HEK293T (cell line): ENCODE measurements around the gene PYGB.

ENCODE experiments used
- CTCF ChIA-PET: fragments of 350-600 bp; formaldehyde crosslinking; extraction: SDS; loops from one replicate; lab custom pipeline; 2021; ENCODE audit warnings: antibody characterized with exemption, inconsistent platforms; lab: Yijun Ruan, JAX
- POLR2A ChIA-PET: fragments of 350-600 bp; formaldehyde crosslinking; extraction: SDS; loops from one replicate; lab custom pipeline; 2020; ENCODE audit warnings: antibody characterized with exemption, inconsistent platforms; lab: Yijun Ruan, JAX
- DNase-seq: peaks from one replicate; pipeline ENCODE4 v3.0.0; 2012; ENCODE audit warnings: mixed read lengths; ENCODE audit errors: extremely low spot score
- ARNT ChIP-seq: fragments of 450-650 bp; IDR thresholded peaks from 2 replicates; pipeline ENCODE4 v1.6.1; 2017; ENCODE audit warnings: mild to moderate bottlenecking
- BHLHE40 ChIP-seq: fragments of 450-650 bp; IDR thresholded peaks from 2 replicates; pipeline ENCODE4 v1.6.1; 2016; ENCODE audit warnings: mild to moderate bottlenecking, moderate library complexity, borderline replicate concordance
- CTBP1 ChIP-seq: fragments of 450-650 bp; IDR thresholded peaks from 2 replicates; pipeline ENCODE4 v1.6.1; 2016; ENCODE audit warnings: borderline replicate concordance
- ELF4 ChIP-seq: fragments of 450-650 bp; IDR thresholded peaks from 2 replicates; pipeline ENCODE4 v1.6.1; 2017; ENCODE audit warnings: antibody characterized with exemption
- FOXA1 ChIP-seq: fragments of 450-650 bp; IDR thresholded peaks from 2 replicates; pipeline ENCODE4 v1.6.1; 2016; ENCODE audit warnings: mild to moderate bottlenecking
- FOXK2 ChIP-seq: fragments of 450-650 bp; IDR thresholded peaks from 2 replicates; pipeline ENCODE4 v1.6.1; 2016; ENCODE audit warnings: mild to moderate bottlenecking
- FOXM1 ChIP-seq: fragments of 450-650 bp; IDR thresholded peaks from 2 replicates; pipeline ENCODE4 v1.6.1; 2017; ENCODE audit warnings: mild to moderate bottlenecking, borderline replicate concordance
- HDGF ChIP-seq: fragments of 450-650 bp; IDR thresholded peaks from 2 replicates; pipeline ENCODE4 v1.6.1; 2017; ENCODE audit warnings: antibody characterized with exemption, borderline replicate concordance
- L3MBTL2 ChIP-seq: fragments of 450-650 bp; conservative IDR thresholded peaks from 2 replicates; pipeline ENCODE4 v1.6.1; 2016; ENCODE audit warnings: mild to moderate bottlenecking
- LEF1 ChIP-seq: fragments of 450-650 bp; IDR thresholded peaks from 2 replicates; pipeline ENCODE4 v1.6.1; 2017; ENCODE audit warnings: mild to moderate bottlenecking, borderline replicate concordance
- NFRKB ChIP-seq: fragments of 450-650 bp; IDR thresholded peaks from 2 replicates; pipeline ENCODE4 v1.6.1; 2016; ENCODE audit warnings: mild to moderate bottlenecking, moderate library complexity
- SP1 ChIP-seq: fragments of 450-650 bp; IDR thresholded peaks from 2 replicates; pipeline ENCODE4 v1.6.1; 2017
- SUZ12 ChIP-seq: fragments of 450-650 bp; IDR thresholded peaks from 2 replicates; pipeline ENCODE4 v1.6.1; 2016; ENCODE audit warnings: mild to moderate bottlenecking
- TARDBP ChIP-seq: fragments of 450-650 bp; IDR thresholded peaks from 2 replicates; pipeline ENCODE4 v1.6.1; 2016
- ZNF384 ChIP-seq: fragments of 450-650 bp; IDR thresholded peaks from 2 replicates; pipeline ENCODE4 v1.6.1; 2016
- TF ChIP-seq, protein P1 (sequence below): fragments of 450-650 bp; IDR thresholded peaks from 2 replicates; pipeline ENCODE4 v1.6.1; 2016

Gene PYGB

DNA sequence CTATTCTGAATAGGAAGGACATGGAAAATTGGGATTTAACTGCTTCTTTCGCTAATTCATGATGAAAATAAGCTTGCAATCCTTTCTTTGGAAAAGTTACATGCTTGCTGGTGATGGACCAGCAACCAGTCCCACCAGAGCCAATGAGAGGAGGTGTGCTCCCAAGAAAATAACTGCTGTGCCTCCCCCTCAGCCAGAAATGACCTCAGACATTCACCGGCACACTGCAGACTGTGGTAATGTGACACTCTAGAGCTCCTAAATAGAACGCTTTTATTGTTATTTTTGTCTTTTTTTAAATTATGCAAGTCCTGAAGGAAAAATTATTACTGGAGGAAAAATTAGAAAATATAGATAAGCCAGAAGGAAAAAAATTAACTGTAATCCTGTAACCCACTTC is 2.6 kb downstream of the PYGB start:
- DNase-seq = peak; percentile 65
- CTCF ChIA-PET = interaction anchor here (1.2 kb wide), 1 partner anchor 149 kb away, joined by 4 read pairs; no protein-coding TSS in a partner anchor
- TF ChIP-seq FOXM1 = no peak
- TF ChIP-seq, protein P1, sequence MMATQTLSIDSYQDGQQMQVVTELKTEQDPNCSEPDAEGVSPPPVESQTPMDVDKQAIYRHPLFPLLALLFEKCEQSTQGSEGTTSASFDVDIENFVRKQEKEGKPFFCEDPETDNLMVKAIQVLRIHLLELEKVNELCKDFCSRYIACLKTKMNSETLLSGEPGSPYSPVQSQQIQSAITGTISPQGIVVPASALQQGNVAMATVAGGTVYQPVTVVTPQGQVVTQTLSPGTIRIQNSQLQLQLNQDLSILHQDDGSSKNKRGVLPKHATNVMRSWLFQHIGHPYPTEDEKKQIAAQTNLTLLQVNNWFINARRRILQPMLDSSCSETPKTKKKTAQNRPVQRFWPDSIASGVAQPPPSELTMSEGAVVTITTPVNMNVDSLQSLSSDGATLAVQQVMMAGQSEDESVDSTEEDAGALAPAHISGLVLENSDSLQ = peak; percentile 20; the same call in 1 of the 2 replicates
- POLR2A ChIA-PET = interaction anchor here (1.3 kb wide), 2 partner anchors 55 to 291 kb away, joined by 3 to 5 read pairs; partner anchors contain the start of gene ENTPD6

DNA sequence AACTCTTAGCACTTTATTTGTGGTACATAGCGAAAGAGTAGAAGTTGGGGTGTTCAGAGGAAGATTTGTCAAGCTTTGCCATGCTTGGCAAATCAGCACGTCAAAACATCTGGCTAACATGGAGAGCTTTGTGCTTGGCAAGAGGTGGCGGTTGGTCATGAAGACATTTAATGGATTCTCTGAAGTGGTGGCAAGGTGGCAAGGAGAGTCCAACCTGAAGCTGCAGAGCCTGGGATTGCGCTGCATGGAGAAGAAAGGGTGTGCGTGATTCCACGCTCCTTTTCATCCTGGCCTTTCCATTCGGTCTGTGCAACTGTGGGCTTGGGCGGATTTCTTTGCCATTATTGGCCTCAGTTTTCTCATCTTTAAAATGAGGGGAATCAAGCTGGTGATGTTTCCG is 3.1 kb downstream of the PYGB start:
- ChIA-PET CTCF (interaction anchor here (1.2 kb wide), 1 partner anchor 148 kb away, joined by 4 read pairs; no protein-coding TSS in a partner anchor), POLR2A (interaction anchor here (0.9 to 1.3 kb wide), 3 partner anchors 56 to 290 kb away, joined by 3 to 5 read pairs (median 3); partner anchors contain the start of gene ENTPD6)
- no peak for TF ChIP-seq ZNF384
- no peak for TF ChIP-seq L3MBTL2
- TF ChIP-seq ARNT = no peak
- no peak for DNase-seq

DNA sequence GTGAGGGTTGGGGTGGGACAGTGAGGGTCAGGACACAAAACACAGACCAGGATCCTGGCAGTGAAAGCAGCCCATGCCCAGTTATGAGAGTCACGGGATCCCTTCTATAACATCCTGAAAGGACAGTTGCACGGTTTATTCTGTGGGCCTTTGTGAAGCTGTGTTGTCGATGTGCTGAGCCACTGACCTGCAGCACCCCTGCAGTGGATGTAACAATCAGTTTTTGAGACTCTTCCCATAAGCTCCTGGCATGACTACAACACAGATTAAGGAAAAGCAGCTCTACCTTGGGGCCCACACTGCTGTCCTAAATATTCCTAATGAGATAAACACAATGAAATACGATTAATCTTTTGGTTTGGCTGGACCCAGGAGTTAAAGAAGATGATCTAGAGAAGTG is 3.7 kb downstream of the PYGB start:
- TF ChIP-seq TARDBP (no peak), BHLHE40 (no peak), CTBP1 (no peak), FOXM1 (no peak), FOXK2 (no peak), ELF4 (no peak), L3MBTL2 (no peak), LEF1 (no peak), ARNT (no peak), ZNF384 (no peak), SP1 (no peak), FOXA1 (no peak), NFRKB (no peak), HDGF (no peak)
- TF ChIP-seq, protein P1 = no peak

DNA sequence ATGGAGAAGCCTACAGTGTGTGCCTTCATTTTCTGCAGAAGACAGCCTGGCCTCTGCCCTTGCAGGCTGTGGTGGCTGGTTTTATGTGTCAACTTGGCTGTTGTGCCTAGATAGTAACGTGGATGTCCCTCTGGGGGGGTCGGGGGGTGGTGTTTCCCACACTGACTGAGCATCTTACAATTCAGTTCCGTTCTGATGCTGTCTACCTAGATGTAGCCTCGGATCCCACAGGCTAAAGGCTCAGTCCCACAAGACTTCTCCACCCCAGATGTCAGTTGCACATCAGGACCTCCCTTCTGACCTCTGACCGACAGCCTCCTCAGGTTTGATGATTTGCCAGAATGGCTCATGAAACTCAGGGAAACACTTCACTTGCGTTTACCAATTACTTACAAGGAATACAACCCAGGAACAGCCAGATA is 4.4 kb downstream of the PYGB start:
- ChIA-PET CTCF (interaction anchor here (1.1 kb wide), 1 partner anchor 43 kb away, joined by 4 read pairs; no protein-coding TSS in a partner anchor), POLR2A (interaction anchor here (0.9 kb wide), 1 partner anchor 57 kb away, joined by 3 read pairs; the partner anchor contains the start of gene ENTPD6)
- TF ChIP-seq CTBP1 (no peak), BHLHE40 (no peak), SP1 (no peak), LEF1 (no peak), FOXM1 (no peak), FOXA1 (no peak), ARNT (no peak), SUZ12 (no peak), ZNF384 (no peak), FOXK2 (no peak), HDGF (no peak), NFRKB (no peak)
- TF ChIP-seq, protein P1 = no peak
- no peak for DNase-seq

More for the DNA sequence above, 3.7 kb downstream of the PYGB start:
- POLR2A ChIA-PET = interaction anchor here (0.9 kb wide), 1 partner anchor 56 kb away, joined by 3 read pairs; the partner anchor contains the start of gene ENTPD6
- DNase-seq = no peak
- CTCF ChIA-PET = interaction anchor here (1.2 kb wide), 1 partner anchor 148 kb away, joined by 4 read pairs; no protein-coding TSS in a partner anchor

DNA sequence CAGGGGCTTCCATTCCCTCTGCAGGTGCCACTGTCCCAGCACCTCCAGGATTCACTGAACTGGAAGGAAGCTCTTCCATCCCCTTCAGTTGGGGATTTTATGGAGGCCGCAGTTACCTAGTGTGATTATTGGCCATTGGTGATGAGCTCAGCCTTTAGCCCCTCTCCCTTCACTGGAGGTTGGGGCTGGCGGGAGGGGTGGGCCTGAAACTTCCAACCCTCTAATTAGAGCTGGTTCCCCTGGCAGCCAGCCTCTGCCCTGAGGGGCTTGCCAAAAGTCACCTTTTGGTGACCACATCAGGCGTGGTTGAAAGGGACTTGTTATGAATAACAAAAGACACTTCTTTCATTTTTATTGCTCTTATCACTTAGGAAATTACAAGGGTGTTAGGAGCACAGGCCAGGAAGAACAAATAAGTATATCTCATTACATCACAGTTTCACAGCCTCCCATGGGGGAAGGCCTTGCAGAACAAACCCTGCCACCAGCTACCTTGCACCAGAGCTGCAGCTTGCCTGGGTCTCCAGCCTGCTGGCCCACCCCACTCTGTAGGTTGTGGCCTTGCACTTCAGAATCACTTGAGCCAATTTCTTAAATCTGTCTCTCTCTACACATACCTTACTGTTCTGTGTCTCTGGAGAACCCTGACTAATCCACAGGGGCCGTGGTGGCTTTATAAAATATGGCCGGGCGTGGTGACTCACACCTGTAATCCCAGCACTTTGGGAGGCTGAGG is 5.0 kb downstream of the PYGB start:
- TF ChIP-seq L3MBTL2 (no peak), CTBP1 (no peak), NFRKB (no peak), FOXK2 (no peak), FOXM1 (no peak), FOXA1 (no peak), SP1 (no peak), ARNT (no peak), BHLHE40 (no peak), LEF1 (no peak), TARDBP (no peak), SUZ12 (no peak)
- TF ChIP-seq, protein P1 = no peak
- no peak for DNase-seq
- ChIA-PET POLR2A (no interaction called here), CTCF (interaction anchor here (0.8 to 1.1 kb wide), 2 partner anchors 42 to 140 kb away, joined by 3 to 4 read pairs; no protein-coding TSS in a partner anchor)
